HFFc6 (cell line): ENCODE data around the gene CDRT4. TPM values are rescaled to one million over a fixed set of nuclear protein-coding genes. Genes with fewer than 3 reads are reported as not detected.

Source experiments
- DNase-seq: peaks from one replicate; pipeline ENCODE4 v3.0.0-alpha.2; 2018
- H3K27ac Mint-ChIP-seq: 2 replicates; pipeline ENCODE4 v1.8.0; 2020; ENCODE audit warnings: mild to moderate bottlenecking, mixed read lengths
- H3K27me3 Mint-ChIP-seq: 2 replicates; pipeline ENCODE4 v1.8.0; 2021; ENCODE audit warnings: mild to moderate bottlenecking, moderate library complexity, mixed read lengths; ENCODE audit not compliant: insufficient read depth
- H3K36me3 Mint-ChIP-seq: 2 replicates; pipeline ENCODE4 v1.8.0; 2021; ENCODE audit warnings: low read depth, mixed read lengths
- H3K4me1 Mint-ChIP-seq: 2 replicates; pipeline ENCODE4 v1.8.0; 2020; ENCODE audit warnings: low read depth, mixed read lengths
- H3K4me3 Mint-ChIP-seq: 2 replicates; pipeline ENCODE4 v1.8.0; 2020; ENCODE audit warnings: mild to moderate bottlenecking, moderate library complexity, mixed read lengths
- H3K9me3 Mint-ChIP-seq: 2 replicates; pipeline ENCODE4 v1.8.0; 2020; ENCODE audit warnings: mild to moderate bottlenecking, mixed read lengths
- total RNA-seq, 6 experiments: library from RNA; stranded (reverse); fragmentation: NEBNext Ultra II Directional; extraction: Animal tissue kit (Norgen Biotek cat#: 25700); gene quantifications; 2 replicates in 1 of 6; 3 replicates in 5 of 6; pipeline ENCODE4 v1.2.3, GENCODE V29; 2021
- TF ChIP-seq, protein P1 (sequence below): fragments of 200-600 bp; sonication (generic); IDR thresholded peaks from 2 replicates; pipeline ENCODE4 v1.5.0; 2021; ENCODE audit warnings: antibody characterized with exemption, mild to moderate bottlenecking

Gene CDRT4
- total RNA-seq, 6 experiments from 2014 or later = 0.60 to 2.5 (median 1.3) TPM

DNA sequence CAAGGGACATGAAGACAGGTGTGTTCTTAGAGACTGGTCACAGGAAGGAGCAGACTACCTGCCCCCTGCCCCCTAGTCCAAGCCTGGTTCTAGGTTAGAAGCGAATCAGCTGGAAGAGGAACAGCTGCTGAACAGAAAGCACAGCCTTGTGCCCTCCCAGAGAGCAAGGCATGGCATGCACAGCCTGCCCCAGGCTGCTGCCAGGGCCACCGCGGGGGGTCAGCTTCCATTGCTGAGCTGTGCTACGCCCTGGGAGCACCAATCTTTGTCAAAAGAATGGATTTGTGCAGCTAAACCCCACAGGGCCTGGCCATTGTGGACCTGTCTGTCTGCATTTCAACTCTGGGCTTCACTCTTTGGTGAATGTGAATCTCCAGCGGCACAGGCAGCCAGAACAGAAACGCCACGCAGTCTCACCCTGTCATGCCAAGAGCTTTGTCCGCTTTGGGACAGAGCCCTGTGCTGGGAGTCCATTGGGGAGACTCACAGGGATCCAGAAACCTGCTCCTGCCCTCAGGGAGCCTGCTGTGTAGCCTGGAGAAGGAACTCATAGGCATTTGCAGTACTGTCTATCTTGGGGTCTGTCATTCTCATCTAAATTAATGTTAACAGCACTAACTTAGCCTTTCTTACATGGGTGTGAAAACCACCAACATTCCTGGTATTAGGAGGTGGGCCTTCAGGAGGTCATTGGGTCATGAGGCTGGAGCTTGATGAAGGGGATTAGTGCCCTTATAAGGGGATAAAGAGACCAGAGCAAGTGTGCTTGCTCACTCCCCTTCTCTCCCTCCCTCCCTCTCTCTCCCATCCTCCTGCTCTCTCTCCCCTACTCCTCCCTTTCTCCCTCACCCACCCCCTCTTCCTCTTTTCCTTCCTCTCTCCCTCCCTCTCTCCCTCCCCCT lies 25.6 kb upstream of the CDRT4 start:
- Mint-ChIP-seq H3K4me1 (peaks cover 22% of the 10 kb centered on the region), H3K9me3 (no peaks in the 10 kb centered on the region), H3K4me3 (no peak overlapping the region), H3K27me3 (peaks cover 1% of the 10 kb centered on the region; the same call in 1 of the 2 replicates), H3K27ac (no peak overlapping the region), H3K36me3 (no peaks in the 10 kb centered on the region)
- DNase-seq = no peak
- TF ChIP-seq, protein P1, sequence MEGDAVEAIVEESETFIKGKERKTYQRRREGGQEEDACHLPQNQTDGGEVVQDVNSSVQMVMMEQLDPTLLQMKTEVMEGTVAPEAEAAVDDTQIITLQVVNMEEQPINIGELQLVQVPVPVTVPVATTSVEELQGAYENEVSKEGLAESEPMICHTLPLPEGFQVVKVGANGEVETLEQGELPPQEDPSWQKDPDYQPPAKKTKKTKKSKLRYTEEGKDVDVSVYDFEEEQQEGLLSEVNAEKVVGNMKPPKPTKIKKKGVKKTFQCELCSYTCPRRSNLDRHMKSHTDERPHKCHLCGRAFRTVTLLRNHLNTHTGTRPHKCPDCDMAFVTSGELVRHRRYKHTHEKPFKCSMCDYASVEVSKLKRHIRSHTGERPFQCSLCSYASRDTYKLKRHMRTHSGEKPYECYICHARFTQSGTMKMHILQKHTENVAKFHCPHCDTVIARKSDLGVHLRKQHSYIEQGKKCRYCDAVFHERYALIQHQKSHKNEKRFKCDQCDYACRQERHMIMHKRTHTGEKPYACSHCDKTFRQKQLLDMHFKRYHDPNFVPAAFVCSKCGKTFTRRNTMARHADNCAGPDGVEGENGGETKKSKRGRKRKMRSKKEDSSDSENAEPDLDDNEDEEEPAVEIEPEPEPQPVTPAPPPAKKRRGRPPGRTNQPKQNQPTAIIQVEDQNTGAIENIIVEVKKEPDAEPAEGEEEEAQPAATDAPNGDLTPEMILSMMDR = no peak

DNA sequence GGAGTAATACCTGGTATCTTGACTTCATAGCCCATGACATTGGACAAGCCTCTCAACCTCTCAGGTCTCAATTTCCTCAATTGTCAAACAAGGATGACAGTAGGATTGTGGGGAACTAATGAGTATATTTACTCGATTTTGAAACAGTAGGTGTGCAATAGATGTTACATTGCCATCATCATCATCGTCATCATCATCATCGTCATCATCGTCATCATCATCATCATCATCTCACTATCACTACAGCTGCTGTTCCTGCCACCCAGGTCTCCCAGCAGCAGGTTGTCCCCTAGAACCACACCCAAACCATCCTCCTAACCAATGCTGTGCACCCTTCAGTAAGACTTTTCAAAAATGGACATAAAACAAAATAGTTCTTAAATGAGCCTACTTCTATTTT lies 24.8 kb upstream of the CDRT4 start:
- no peak overlapping the region for H3K27ac Mint-ChIP-seq
- H3K36me3 Mint-ChIP-seq = peaks cover 4% of the 10 kb centered on the region; the same call in 1 of the 2 replicates
- H3K4me1 Mint-ChIP-seq = peaks cover 22% of the 10 kb centered on the region
- no peaks in the 10 kb centered on the region for H3K27me3 Mint-ChIP-seq
- TF ChIP-seq, protein P1 = no peak
- no peak overlapping the region for H3K4me3 Mint-ChIP-seq
- H3K9me3 Mint-ChIP-seq = no peaks in the 10 kb centered on the region
- DNase-seq = no peak

DNA sequence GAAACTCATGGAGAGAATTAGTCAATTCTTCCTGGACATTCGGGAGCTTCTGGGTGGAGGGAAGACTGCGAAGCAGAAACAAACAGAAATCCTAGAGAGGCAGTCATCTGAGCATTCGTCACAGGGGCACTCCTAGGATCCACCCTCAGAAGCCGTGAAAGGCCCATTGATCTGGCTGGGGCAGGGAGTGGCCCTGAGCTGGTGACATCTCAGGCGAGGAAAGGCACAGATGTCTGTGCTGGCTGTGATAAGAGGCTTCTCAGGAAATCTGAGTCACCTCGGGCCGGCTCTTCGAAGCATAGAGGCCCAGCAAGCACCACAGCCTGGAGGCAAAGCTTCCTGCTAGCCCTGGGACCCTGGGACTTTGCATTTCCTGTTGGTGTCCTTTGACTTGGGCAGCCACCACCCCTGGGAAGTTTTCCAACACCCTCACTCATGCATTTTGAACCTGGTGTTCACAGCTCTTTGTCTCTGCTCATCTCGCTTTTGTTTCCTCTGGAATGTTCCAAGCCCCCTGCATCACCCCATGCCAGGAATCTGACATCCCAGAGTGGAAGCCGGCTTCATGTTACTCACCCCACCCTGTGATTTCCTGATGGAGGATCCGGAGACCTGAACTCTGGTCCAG lies 23.3 kb upstream of the CDRT4 start:
- Mint-ChIP-seq H3K27ac (peak overlapping the region; percentile 83), H3K4me1 (peaks cover 22% of the 10 kb centered on the region), H3K27me3 (no peaks in the 10 kb centered on the region), H3K36me3 (peaks cover 4% of the 10 kb centered on the region; the same call in 1 of the 2 replicates), H3K4me3 (peak overlapping the region; percentile 60), H3K9me3 (no peaks in the 10 kb centered on the region)
- TF ChIP-seq, protein P1 = no peak
- DNase-seq = peak; percentile 68

DNA sequence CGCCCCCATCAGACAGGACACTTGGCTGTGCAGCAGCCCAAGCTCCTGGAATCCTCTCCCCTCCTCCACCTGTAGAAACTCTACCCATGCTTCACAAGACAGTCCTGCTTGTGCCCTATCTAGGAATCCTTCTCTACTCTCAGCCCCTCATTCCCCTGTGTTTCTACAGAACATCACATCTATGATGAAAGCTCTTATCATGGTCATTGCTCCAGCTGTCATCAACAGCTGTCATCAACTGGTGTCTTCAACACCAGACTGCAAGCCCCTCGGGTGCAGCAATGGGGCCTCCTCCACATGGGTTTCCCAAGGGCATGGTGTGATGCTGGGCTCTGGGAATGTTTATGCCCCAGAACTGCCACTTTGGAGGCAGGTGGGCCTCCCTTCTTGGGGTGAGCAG lies 21.1 kb upstream of the CDRT4 start:
- H3K4me3 Mint-ChIP-seq = no peak overlapping the region
- H3K36me3 Mint-ChIP-seq = peaks cover 4% of the 10 kb centered on the region; the same call in 1 of the 2 replicates
- no peaks in the 10 kb centered on the region for H3K9me3 Mint-ChIP-seq
- TF ChIP-seq, protein P1 = no peak
- H3K27me3 Mint-ChIP-seq = no peaks in the 10 kb centered on the region
- no peak overlapping the region for H3K27ac Mint-ChIP-seq
- H3K4me1 Mint-ChIP-seq = peaks cover 22% of the 10 kb centered on the region
- DNase-seq = no peak

DNA sequence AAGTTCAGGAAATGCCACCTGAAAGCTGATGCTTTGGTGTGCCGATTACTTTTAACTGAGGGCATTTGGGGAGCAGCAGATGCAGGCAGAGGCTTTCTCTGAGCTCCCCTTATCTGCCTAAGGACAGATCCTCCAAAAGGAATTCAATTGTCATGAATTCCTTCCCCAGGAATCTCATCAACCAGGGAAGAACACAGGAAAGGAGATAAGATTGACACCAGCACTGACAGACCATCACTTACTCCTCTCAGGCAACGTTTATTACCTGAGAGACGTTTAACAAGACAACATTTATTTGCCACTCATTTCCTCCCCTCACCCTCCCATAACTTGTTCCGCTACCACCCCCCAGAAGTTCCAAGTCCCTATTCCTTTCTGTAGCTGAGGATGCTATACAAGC lies 17.6 kb upstream of the CDRT4 start:
- peaks cover 6% of the 10 kb centered on the region for H3K4me1 Mint-ChIP-seq
- DNase-seq = no peak
- no peaks in the 10 kb centered on the region for H3K9me3 Mint-ChIP-seq
- H3K4me3 Mint-ChIP-seq = no peak overlapping the region
- peaks cover 4% of the 10 kb centered on the region; the same call in 1 of the 2 replicates for H3K36me3 Mint-ChIP-seq
- H3K27me3 Mint-ChIP-seq = peaks cover 2% of the 10 kb centered on the region; the same call in 1 of the 2 replicates
- TF ChIP-seq, protein P1 = no peak
- no peak overlapping the region for H3K27ac Mint-ChIP-seq
